GM23338 (cell line): ENCODE measurements around the gene PDE7B. TPM values are rescaled to one million over a fixed set of nuclear protein-coding genes. Genes with fewer than 3 reads are reported as not detected.

ENCODE experiments used
- ATAC-seq: fragments of 200-7000 bp; cut with Tn5 transposase; 3 replicates; pipeline ENCODE4 v1.9.1; 2020
- DNase-seq: peaks from one replicate; pipeline ENCODE4 v3.0.0-alpha.2; 2015; ENCODE audit warnings: low spot score
- H2AFZ ChIP-seq: fragments of 200-600 bp; sonication (generic); 2 replicates; pipeline ENCODE4 v1.8.0; 2016; ENCODE audit warnings: antibody characterized with exemption, mild to moderate bottlenecking, moderate library complexity
- H3F3A ChIP-seq: fragments of 200-600 bp; sonication (generic); replicated peaks from 2 replicates; pipeline ENCODE4 v1.8.0; 2017; ENCODE audit warnings: antibody characterized with exemption, mixed run types, low read depth
- H3K27ac ChIP-seq: fragments of 200-600 bp; sonication (generic); 2 replicates; pipeline ENCODE4 v1.6.1; 2016; ENCODE audit warnings: low read depth
- H3K27me3 ChIP-seq: fragments of 200-600 bp; sonication (generic); 2 replicates; pipeline ENCODE4 v1.8.0; 2016; ENCODE audit warnings: mild to moderate bottlenecking, mixed run types, moderate library complexity; ENCODE audit not compliant: insufficient read depth
- H3K36me3 ChIP-seq: fragments of 200-600 bp; sonication (generic); 2 replicates; pipeline ENCODE4 v1.8.0; 2016; ENCODE audit warnings: mild to moderate bottlenecking; ENCODE audit not compliant: insufficient read depth
- H3K4me1 ChIP-seq: fragments of 200-600 bp; sonication (generic); 2 replicates; pipeline ENCODE4 v1.8.0; 2016; ENCODE audit warnings: mild to moderate bottlenecking, moderate library complexity; ENCODE audit not compliant: insufficient read depth
- H3K4me2 ChIP-seq: fragments of 200-600 bp; sonication (generic); 2 replicates; pipeline ENCODE4 v1.7.1; 2017; ENCODE audit warnings: mixed run types
- H3K4me3 ChIP-seq: fragments of 200-600 bp; sonication (generic); 2 replicates; pipeline ENCODE4 v1.6.1; 2016; ENCODE audit warnings: mixed run types
- H3K79me2 ChIP-seq: fragments of 200-600 bp; sonication (generic); replicated peaks from 2 replicates; pipeline ENCODE4 v1.8.0; 2017; ENCODE audit warnings: mild to moderate bottlenecking; ENCODE audit not compliant: insufficient read depth
- H3K9me2 ChIP-seq: fragments of 200-600 bp; sonication (generic); 2 replicates; pipeline ENCODE4 v1.8.0; 2017; ENCODE audit not compliant: insufficient read depth
- H4K20me1 ChIP-seq: fragments of 200-600 bp; sonication (generic); replicated peaks from 2 replicates; pipeline ENCODE4 v1.8.0; 2017; ENCODE audit warnings: mild to moderate bottlenecking; ENCODE audit not compliant: insufficient read depth
- H3K27ac Mint-ChIP-seq: 2 replicates; pipeline ENCODE4 v1.8.0; 2020; ENCODE audit warnings: inconsistent platforms, mild to moderate bottlenecking, moderate library complexity, mixed read lengths
- H3K27me3 Mint-ChIP-seq: 3 replicates; pipeline ENCODE4 v1.8.0; 2022; ENCODE audit warnings: low read depth, mild to moderate bottlenecking, moderate library complexity, mixed read lengths, inconsistent platforms; ENCODE audit not compliant: insufficient read depth, poor library complexity
- H3K36me3 Mint-ChIP-seq: 3 replicates; pipeline ENCODE4 v1.8.0; 2021; ENCODE audit warnings: low read depth, mild to moderate bottlenecking, inconsistent platforms, moderate library complexity, mixed read lengths
- H3K4me1 Mint-ChIP-seq: 3 replicates; pipeline ENCODE4 v1.8.0; 2020; ENCODE audit warnings: mild to moderate bottlenecking, inconsistent platforms, mixed read lengths
- H3K4me3 Mint-ChIP-seq: 3 replicates; pipeline ENCODE4 v1.8.0; 2021; ENCODE audit warnings: moderate library complexity, mild to moderate bottlenecking, inconsistent platforms, mixed read lengths
- H3K9me3 Mint-ChIP-seq: 3 replicates; pipeline ENCODE4 v1.8.0; 2020; ENCODE audit warnings: moderate library complexity, mild to moderate bottlenecking, inconsistent platforms, mixed read lengths
- CREB1 ChIP-seq: fragments of 250-450 bp; sonication (Bioruptor Pico); IDR thresholded peaks from 2 replicates; pipeline ENCODE4 v1.5.0; 2020; ENCODE audit warnings: low read depth, mild to moderate bottlenecking, moderate library complexity
- ETS1 ChIP-seq: IDR thresholded peaks from 2 replicates; pipeline ENCODE4 v1.6.1; 2016; ENCODE audit warnings: antibody characterized with exemption
- EZH2 ChIP-seq: fragments of 200-600 bp; sonication (generic); IDR thresholded peaks from one replicate; pipeline ENCODE4 v1.8.0; 2017; ENCODE audit warnings: antibody characterized with exemption, mild to moderate bottlenecking, low read depth; ENCODE audit not compliant: unreplicated experiment
- EZH2phosphoT487 ChIP-seq: fragments of 200-600 bp; sonication (generic); IDR thresholded peaks from one replicate; pipeline ENCODE4 v1.8.1; 2018; ENCODE audit warnings: antibody characterized with exemption; ENCODE audit not compliant: unreplicated experiment
- NANOG ChIP-seq: IDR thresholded peaks from 2 replicates; pipeline ENCODE4 v1.6.1; 2016; ENCODE audit warnings: antibody characterized with exemption, borderline replicate concordance
- POLR2AphosphoS5 ChIP-seq: IDR thresholded peaks from 2 replicates; pipeline ENCODE4 v1.6.1; 2016; ENCODE audit warnings: antibody characterized with exemption, low read depth
- REST ChIP-seq: IDR thresholded peaks from one replicate; pipeline ENCODE4 v1.6.1; 2018; ENCODE audit warnings: antibody characterized with exemption; ENCODE audit not compliant: unreplicated experiment
- STAT1 ChIP-seq: IDR thresholded peaks from one replicate; pipeline ENCODE4 v1.6.1; 2016; ENCODE audit warnings: antibody characterized with exemption; ENCODE audit not compliant: unreplicated experiment
- ZNF114 ChIP-seq: fragments of 250-450 bp; sonication (Bioruptor Pico); IDR thresholded peaks from 2 replicates; pipeline ENCODE4 v1.5.0; 2020; ENCODE audit warnings: mild to moderate bottlenecking, moderate library complexity
- ZNF331 ChIP-seq: fragments of 250-450 bp; sonication (Bioruptor Pico); IDR thresholded peaks from 2 replicates; pipeline ENCODE4 v1.5.0; 2020; ENCODE audit warnings: low read depth, mild to moderate bottlenecking, moderate library complexity
- ZNF462 ChIP-seq: fragments of 250-450 bp; sonication (Bioruptor Pico); IDR thresholded peaks from 2 replicates; pipeline ENCODE4 v1.5.0; 2020; ENCODE audit warnings: mild to moderate bottlenecking, moderate library complexity
- polyA plus RNA-seq: library from polyadenylated mRNA; unstranded; fragments of >200 nt; fragmentation: Nextera tagmentation; extraction: Ambion mirVana; gene quantifications from 2 replicates; pipeline ENCODE4 v1.2.1, GENCODE V29; 2016
- total RNA-seq: library from RNA; depleted of rRNA; stranded (reverse); fragments of >200 nt; shearing (Covaris generic); gene quantifications from 2 replicates; pipeline ENCODE4 v1.2.3, GENCODE V29; 2014
- TF ChIP-seq, protein P1 (sequence below), 2 experiments: fragments of 200-600 bp in 1 of 2; sonication (generic) in 1 of 2; conservative IDR thresholded peaks; 2 replicates each; pipeline versions ENCODE4 v1.5.1 to v1.6.1; 2016 to 2017; ENCODE audit warnings: antibody characterized with exemption in 2 of 2, low read depth in 2 of 2, mild to moderate bottlenecking in 2 of 2, moderate library complexity in 1 of 2

The PDE7B gene
- total and polyA plus RNA-seq, 2 experiments from 2014 or later = 0.07 TPM; not detected in 1

DNA sequence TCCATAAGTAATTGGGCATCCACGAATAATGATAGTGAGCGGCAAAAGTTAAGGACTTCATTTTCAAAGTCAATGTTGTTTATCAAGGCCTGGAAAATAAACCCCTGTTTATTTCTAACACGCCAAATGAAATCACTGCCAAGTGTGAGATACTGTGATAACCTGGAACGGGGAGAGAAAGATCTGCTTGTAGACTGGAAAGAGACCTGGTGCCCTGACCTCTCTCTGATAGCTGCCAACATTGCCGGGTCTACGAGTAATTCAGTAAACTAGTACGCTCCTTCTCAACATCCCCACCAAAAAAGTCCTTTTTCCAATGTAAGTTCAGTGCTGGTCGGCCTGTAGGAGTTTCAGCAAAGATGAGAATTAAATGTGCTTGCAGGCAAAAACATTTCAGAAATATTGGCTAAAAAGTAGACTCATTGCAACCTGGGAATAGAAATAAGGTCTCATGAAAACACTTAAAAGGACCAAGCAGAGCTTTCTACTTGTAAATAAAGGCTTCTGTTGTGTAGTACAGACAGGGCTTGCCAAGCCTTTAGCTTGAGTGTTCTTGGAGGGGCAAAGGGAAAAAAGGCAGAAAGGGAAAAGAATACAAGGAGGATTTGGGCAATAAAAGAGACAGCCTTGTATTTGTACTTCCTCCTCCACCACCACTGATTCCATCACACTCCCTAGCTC lies 43.9 kb downstream of the PDE7B start (continued):
- no peak for TF ChIP-seq ZNF462 (CRISPR knock-in tag)
- no peak for TF ChIP-seq EZH2
- TF ChIP-seq, protein P1, sequence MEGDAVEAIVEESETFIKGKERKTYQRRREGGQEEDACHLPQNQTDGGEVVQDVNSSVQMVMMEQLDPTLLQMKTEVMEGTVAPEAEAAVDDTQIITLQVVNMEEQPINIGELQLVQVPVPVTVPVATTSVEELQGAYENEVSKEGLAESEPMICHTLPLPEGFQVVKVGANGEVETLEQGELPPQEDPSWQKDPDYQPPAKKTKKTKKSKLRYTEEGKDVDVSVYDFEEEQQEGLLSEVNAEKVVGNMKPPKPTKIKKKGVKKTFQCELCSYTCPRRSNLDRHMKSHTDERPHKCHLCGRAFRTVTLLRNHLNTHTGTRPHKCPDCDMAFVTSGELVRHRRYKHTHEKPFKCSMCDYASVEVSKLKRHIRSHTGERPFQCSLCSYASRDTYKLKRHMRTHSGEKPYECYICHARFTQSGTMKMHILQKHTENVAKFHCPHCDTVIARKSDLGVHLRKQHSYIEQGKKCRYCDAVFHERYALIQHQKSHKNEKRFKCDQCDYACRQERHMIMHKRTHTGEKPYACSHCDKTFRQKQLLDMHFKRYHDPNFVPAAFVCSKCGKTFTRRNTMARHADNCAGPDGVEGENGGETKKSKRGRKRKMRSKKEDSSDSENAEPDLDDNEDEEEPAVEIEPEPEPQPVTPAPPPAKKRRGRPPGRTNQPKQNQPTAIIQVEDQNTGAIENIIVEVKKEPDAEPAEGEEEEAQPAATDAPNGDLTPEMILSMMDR (conservative IDR thresholded peaks at IDR 0.05; ENCODE audit: low read depth in 2 of 2) = no peak
- no peak for TF ChIP-seq CREB1 (CRISPR knock-in tag)
- TF ChIP-seq POLR2AphosphoS5 = no peak

GRCh38 chr6:135897087-135897486 lies 45.6 kb downstream of the PDE7B start:
- no peak for DNase-seq
- H3K4me1 Mint-ChIP-seq = no peaks in the 10 kb centered on the region

More at GRCh38 chr6:135897087-135897486, 45.6 kb downstream of the PDE7B start:
- H3K9me3 Mint-ChIP-seq = no peaks in the 10 kb centered on the region
- Histone ChIP-seq H3K4me3 (no peak overlapping the region), H3K79me2 (no peaks in the 10 kb centered on the region), H3K27me3 (no peaks in the 10 kb centered on the region), H3K4me1 (no peaks in the 10 kb centered on the region), H3F3A (no peaks in the 10 kb centered on the region), H3K4me2 (no peak overlapping the region), H3K27ac (no peak overlapping the region), H4K20me1 (no peaks in the 10 kb centered on the region), H2AFZ (no peak overlapping the region), H3K9me2 (no peaks in the 10 kb centered on the region; the same call in 1 of the 2 replicates), H3K36me3 (no peaks in the 10 kb centered on the region)
- no peak overlapping the region for H3K4me3 Mint-ChIP-seq
- no peaks in the 10 kb centered on the region for H3K36me3 Mint-ChIP-seq
- no peaks in the 10 kb centered on the region for H3K27me3 Mint-ChIP-seq
- ATAC-seq = no peak
- TF ChIP-seq CREB1 (CRISPR knock-in tag) = no peak
- TF ChIP-seq ETS1 = no peak
- TF ChIP-seq POLR2AphosphoS5 = no peak
- TF ChIP-seq STAT1 = no peak
- no peak for TF ChIP-seq ZNF114
- no peak for TF ChIP-seq ZNF331
- no peak for TF ChIP-seq REST
- TF ChIP-seq EZH2phosphoT487 = no peak
- TF ChIP-seq NANOG = no peak
- no peak overlapping the region for H3K27ac Mint-ChIP-seq
